A549 (cell line): ENCODE measurements around the gene PRKCZ. TPM values are rescaled to one million over a fixed set of nuclear protein-coding genes. Genes with fewer than 3 reads are reported as not detected.

Experiments
- ATAC-seq, 2 experiments: fragments of 200-7000 bp in 1 of 2; fragments of >200 bp in 1 of 2; cut with Nextera tagmentation in 1 of 2; cut with Tn5 transposase in 1 of 2; 3 replicates each; pipeline versions ENCODE4 v1.8.0 to v1.9.1; 2018 to 2020; ENCODE audit warnings: mild to moderate bottlenecking in 1 of 2, moderate library complexity in 1 of 2
- CTCF ChIA-PET: fragments of 300-600 bp; sonication (Branson Sonifier 250); formaldehyde crosslinking; extraction: SDS; loops from one replicate; lab custom pipeline; 2021; ENCODE audit warnings: antibody characterized with exemption, inconsistent platforms; lab: Yijun Ruan, JAX
- POLR2A ChIA-PET: fragments of 350-600 bp; formaldehyde crosslinking; extraction: SDS; loops from one replicate; lab custom pipeline; 2021; ENCODE audit warnings: antibody characterized with exemption, inconsistent platforms; lab: Yijun Ruan, JAX
- DNase-seq, 2 experiments: peaks; one replicate each; pipeline versions ENCODE4 v3.0.0 to v3.0.0-alpha.2; 2011 to 2016; ENCODE audit warnings: low read depth in 1 of 2, low spot score in 1 of 2
- FAIRE-seq: peaks from 2 replicates; lab custom pipeline; 2011; peaks lifted over from hg19 to GRCh38; lab: Jason Lieb, UNC
- H3K27ac ChIP-seq, 2 experiments: fragments of >200 bp; sonication (Bioruptor Twin); formaldehyde crosslinking; 3 replicates each; pipeline ENCODE4 v1.5.1; 2016 to 2017
- H3K4me1 ChIP-seq: fragments of >200 bp; sonication (Bioruptor Twin); formaldehyde crosslinking; 3 replicates; pipeline ENCODE4 v1.6.1; 2016
- H3K4me2 ChIP-seq: fragments of >200 bp; sonication (Bioruptor Twin); formaldehyde crosslinking; 3 replicates; pipeline ENCODE4 v1.6.1; 2016
- H3K4me3 ChIP-seq: fragments of >200 bp; sonication (Bioruptor Twin); formaldehyde crosslinking; 3 replicates; pipeline ENCODE4 v1.5.1; 2016
- H3K9me3 ChIP-seq: fragments of >200 bp; sonication (Bioruptor Twin); formaldehyde crosslinking; 3 replicates; pipeline ENCODE4 v1.6.1; 2016
- BHLHE40 ChIP-seq: IDR thresholded peaks from 2 replicates; pipeline ENCODE4 v1.6.1; 2012; ENCODE audit warnings: low read depth, low read length, inconsistent platforms
- CBX2 ChIP-seq: fragments of 200-600 bp; sonication (generic); IDR thresholded peaks from 2 replicates; pipeline ENCODE4 v1.6.1; 2016; ENCODE audit warnings: low read depth, mild to moderate bottlenecking, borderline replicate concordance
- EHF ChIP-seq: fragments of 250-450 bp; sonication (Bioruptor Pico); IDR thresholded peaks from 2 replicates; pipeline ENCODE4 v1.5.0; 2020; ENCODE audit warnings: mild to moderate bottlenecking
- FOSL2 ChIP-seq, 2 experiments: fragments of 450-650 bp in 1 of 2; fragments of >200 bp in 1 of 2; sonication (Bioruptor Twin) in 1 of 2; formaldehyde crosslinking; IDR thresholded peaks; 2 replicates each; pipeline versions ENCODE4 v1.5.0 to v1.6.1; 2016 to 2020; ENCODE audit warnings: mild to moderate bottlenecking in 1 of 2, moderate library complexity in 1 of 2
- HOXA7 ChIP-seq: fragments of 250-450 bp; sonication (Bioruptor Pico); IDR thresholded peaks from 2 replicates; pipeline ENCODE4 v1.5.0; 2020; ENCODE audit warnings: mild to moderate bottlenecking, moderate library complexity
- HOXB13 ChIP-seq: fragments of 250-450 bp; sonication (Bioruptor Pico); IDR thresholded peaks from 2 replicates; pipeline ENCODE4 v1.5.0; 2020; ENCODE audit warnings: low read depth, mild to moderate bottlenecking, moderate library complexity
- KDM5A ChIP-seq: fragments of 200-600 bp; sonication (generic); IDR thresholded peaks from 2 replicates; pipeline ENCODE4 v1.6.1; 2016; ENCODE audit warnings: antibody characterized with exemption, mild to moderate bottlenecking
- MAFK ChIP-seq: fragments of 450-650 bp; IDR thresholded peaks from 2 replicates; pipeline ENCODE4 v1.6.1; 2014; ENCODE audit not compliant: partially characterized antibody
- MAZ ChIP-seq: fragments of 150-350 bp; IDR thresholded peaks from 2 replicates; pipeline ENCODE4 v1.6.1; 2014; ENCODE audit warnings: antibody characterized with exemption, low read depth, low read length, borderline replicate concordance
- POLR2A ChIP-seq: IDR thresholded peaks from 2 replicates; pipeline ENCODE4 v1.6.1; 2012; ENCODE audit warnings: mild to moderate bottlenecking, low read length
- POLR2AphosphoS2 ChIP-seq: conservative IDR thresholded peaks from 2 replicates; pipeline ENCODE4 v1.6.1; 2012; ENCODE audit warnings: low read length, improper control_type of control experiment, inconsistent platforms
- RNF2 ChIP-seq: fragments of 200-600 bp; sonication (generic); IDR thresholded peaks from 2 replicates; pipeline ENCODE4 v1.6.1; 2016; ENCODE audit warnings: low read depth, mild to moderate bottlenecking, antibody characterized with exemption, moderate library complexity, borderline replicate concordance
- SMC3 ChIP-seq: fragments of >200 bp; sonication (Bioruptor Twin); formaldehyde crosslinking; IDR thresholded peaks from 3 replicates; pipeline ENCODE4 v1.6.1; 2018; ENCODE audit warnings: inconsistent platforms
- whole genome bisulfite sequencing: methylation state at CpG from one replicate; pipeline ENCODE4 v1.1.6; 2017; ENCODE audit errors: missing lambda C conversion rate; 5-methylcytosine and 5-hydroxymethylcytosine counted together
- polyA plus RNA-seq, 4 experiments: library from polyadenylated mRNA; depleted of rRNA in 3 of 4; stranded (reverse); fragments of >200 nt; fragmentation: RNase III in 1 of 4; extraction: RNeasy Plus Mini Kit Qiagen cat#74134 plus additional on column Dnase treatment in 1 of 4; gene quantifications; 2 replicates in 3 of 4; 3 replicates in 1 of 4; pipeline ENCODE4 v1.2.3, GENCODE V29; 2011 to 2017
- TF ChIP-seq, protein P1 (sequence below): fragments of 200-600 bp; sonication (generic); IDR thresholded peaks from 2 replicates; pipeline ENCODE4 v1.6.1; 2016; ENCODE audit warnings: antibody characterized with exemption, mild to moderate bottlenecking, moderate library complexity

Gene PRKCZ
- polyA plus RNA-seq, 2 of the 4 experiments (the other 2 are of a cell fraction): 9.5 to 9.8 TPM

DNA sequence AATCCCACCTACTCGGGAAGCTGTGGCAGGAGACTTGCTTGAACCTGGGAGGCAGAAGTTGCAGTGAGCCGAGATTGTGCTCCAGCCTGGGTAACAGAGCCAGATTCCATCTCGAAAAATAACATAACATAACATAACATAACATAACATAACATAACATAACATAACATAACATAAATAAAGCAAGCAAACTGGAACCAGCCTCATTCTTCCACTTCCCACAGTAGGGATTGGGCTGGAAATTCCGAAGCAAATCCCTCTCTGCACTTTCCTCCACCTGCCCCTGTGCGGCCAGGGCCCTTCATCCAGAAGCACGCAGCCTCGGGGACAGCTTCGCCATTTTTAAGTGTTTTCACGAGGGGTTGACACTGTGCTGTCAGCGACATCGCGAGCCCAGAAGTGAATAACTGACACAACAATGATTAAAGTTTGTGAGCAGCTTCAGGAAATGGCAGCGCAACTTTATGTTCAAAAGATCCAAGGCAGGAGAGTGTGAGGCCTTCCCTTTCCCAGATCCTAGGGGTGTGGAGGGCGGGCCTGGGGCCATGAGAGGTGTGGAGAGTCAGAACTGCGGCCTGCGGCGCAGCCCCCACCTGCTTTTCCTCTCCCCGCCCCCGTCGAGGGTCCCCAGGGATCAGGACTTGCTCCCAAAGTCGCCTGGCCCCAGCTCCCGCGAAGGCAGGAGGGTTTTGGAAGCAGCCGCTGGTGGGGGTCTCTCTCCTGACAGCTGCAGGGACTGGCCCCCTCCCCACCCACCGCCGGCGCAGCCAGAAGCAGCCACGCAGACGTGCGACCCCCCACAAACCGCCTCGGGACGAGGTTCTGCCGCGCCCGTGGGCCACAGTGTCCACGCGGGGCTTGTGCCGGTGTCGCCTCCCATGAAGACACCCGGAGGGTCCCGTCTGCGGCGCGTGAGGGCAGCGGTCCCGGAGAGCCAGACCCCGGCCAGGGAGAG, 31.7 kb upstream of the PRKCZ start:
- POLR2A ChIA-PET: no interaction called here
- 69% methylated on average over 19 of the region's 48 CpGs for WGBS
- H3K4me1 ChIP-seq: 0 out of 3 replicates have a peak, but pooled peaks cover 6% of the 10 kb centered on the region
- no peak for TF ChIP-seq HOXA7 (CRISPR knock-in tag)
- no peak for TF ChIP-seq RNF2
- no peaks in the 10 kb centered on the region for H3K9me3 ChIP-seq
- H3K4me3 ChIP-seq: no peak overlapping the region
- CTCF ChIA-PET: interaction anchor here (0.7 to 3.6 kb wide), 2 partner anchors 26 to 58 kb away, joined by 3 to 13 read pairs; no protein-coding TSS in a partner anchor
- H3K27ac ChIP-seq: no peak overlapping the region
- no peak for FAIRE-seq
- DNase-seq: no peak
- no peak overlapping the region for H3K4me2 ChIP-seq
- ATAC-seq: no peak

DNA sequence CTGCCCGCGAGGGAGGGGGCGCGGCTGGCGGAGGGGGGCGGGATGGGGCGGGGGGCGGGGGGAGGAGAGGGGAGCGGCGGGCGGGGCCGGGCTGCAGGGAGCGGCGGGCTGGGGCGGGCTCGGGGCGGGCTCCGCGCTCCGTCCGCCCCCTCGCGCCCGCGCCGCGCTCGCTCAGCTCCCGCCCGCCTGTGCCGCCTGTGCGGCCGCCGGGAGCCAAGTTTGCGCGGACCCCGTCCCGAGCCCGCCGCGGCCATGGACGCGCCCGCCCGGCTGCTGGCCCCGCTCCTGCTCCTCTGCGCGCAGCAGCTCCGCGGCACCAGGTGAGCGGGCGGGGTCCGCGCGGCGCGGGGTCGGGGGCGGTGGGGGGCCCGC, 31.1 kb upstream of the PRKCZ start, which contains the start of gene GABRD:
TSS of gene GABRD (plus strand) at position 174 of the 372 bp plus-strand sequence. CDS start at position 253, 79 bp downstream.
- 0 out of 6 replicates have a peak, but pooled peaks of 1 of the 2 experiments have one; percentile 15 for ATAC-seq
- DNase-seq: no peak
- H3K4me1 ChIP-seq: 0 out of 3 replicates have a peak, but pooled peaks cover 6% of the 10 kb centered on the region
- peak within 1 kb of the TSS; percentile 53 for H3K4me3 ChIP-seq
- FAIRE-seq: no peak
- WGBS: no CpG with 5 or more reads among the region's 60 CpGs
- peak within 1 kb of the TSS; percentile 91 for H3K4me2 ChIP-seq
- ChIA-PET POLR2A (no interaction called here), CTCF (interaction anchor here (0.5 to 3.6 kb wide), 2 partner anchors 25 to 26 kb away, joined by 3 to 13 read pairs; no protein-coding TSS in a partner anchor)
- peak within 1 kb of the TSS in 1 of 2 experiments; percentile 78; a peak in 3 of 6 replicates for H3K27ac ChIP-seq
- TF ChIP-seq MAFK (no peak), KDM5A (no peak), SMC3 (no peak), FOSL2 (IDR thresholded peaks at IDR 0.05) (no peak), FOSL2 (CRISPR knock-in tag; IDR thresholded peaks at IDR 0.05) (no peak), EHF (CRISPR knock-in tag) (no peak), POLR2A (no peak), MAZ (no peak), CBX2 (no peak)
- no peaks in the 10 kb centered on the region for H3K9me3 ChIP-seq

DNA sequence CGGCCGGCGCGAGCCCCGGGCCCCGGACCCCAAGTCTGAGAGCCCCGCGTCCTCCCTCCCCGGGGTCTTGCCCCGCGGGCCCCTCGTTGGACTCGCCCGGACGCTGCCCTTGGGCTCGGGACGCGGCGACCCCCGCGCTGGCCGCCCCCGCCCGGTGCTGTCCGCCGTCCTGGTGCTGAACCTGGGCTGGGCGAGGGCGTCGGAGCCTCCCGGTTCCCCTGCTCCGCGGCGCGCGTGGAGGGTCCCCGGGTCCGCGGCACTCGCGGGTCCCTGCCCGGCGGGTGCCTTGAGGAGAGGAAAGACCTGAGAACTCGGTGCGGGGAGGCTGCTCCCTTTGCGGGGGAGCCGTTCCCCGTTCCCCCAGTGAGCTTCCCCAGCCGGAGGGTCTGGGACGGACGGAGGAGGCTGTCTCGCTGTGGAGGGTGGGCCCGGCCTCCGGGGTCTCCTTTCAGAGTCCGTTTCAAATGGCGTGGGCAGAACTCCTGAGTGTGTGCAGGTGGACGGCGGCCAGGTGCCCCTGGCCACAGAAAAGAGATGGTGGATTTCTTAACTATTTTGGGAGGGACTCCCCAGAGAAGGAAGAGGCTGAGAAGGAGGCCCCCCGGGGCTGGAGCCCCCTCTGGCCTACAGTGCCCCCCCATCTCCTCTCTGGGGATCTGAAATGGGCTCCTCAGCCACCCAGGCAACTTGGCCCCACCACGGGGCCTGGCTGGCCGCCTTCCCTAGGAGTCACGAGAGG, 30.5 kb upstream of the PRKCZ start:
- Histone ChIP-seq H3K27ac (peak overlapping the region in 1 of 2 experiments; percentile 78; a peak in 3 of 6 replicates), H3K9me3 (no peaks in the 10 kb centered on the region)
- DNase-seq (no peak), ATAC-seq (no peak), FAIRE-seq (no peak)
- WGBS: no CpG with 5 or more reads among the region's 61 CpGs
- TF ChIP-seq HOXB13 (CRISPR knock-in tag) (no peak), EHF (CRISPR knock-in tag) (no peak), POLR2AphosphoS2 (no peak), RNF2 (no peak), BHLHE40 (no peak)
- TF ChIP-seq, protein P1, sequence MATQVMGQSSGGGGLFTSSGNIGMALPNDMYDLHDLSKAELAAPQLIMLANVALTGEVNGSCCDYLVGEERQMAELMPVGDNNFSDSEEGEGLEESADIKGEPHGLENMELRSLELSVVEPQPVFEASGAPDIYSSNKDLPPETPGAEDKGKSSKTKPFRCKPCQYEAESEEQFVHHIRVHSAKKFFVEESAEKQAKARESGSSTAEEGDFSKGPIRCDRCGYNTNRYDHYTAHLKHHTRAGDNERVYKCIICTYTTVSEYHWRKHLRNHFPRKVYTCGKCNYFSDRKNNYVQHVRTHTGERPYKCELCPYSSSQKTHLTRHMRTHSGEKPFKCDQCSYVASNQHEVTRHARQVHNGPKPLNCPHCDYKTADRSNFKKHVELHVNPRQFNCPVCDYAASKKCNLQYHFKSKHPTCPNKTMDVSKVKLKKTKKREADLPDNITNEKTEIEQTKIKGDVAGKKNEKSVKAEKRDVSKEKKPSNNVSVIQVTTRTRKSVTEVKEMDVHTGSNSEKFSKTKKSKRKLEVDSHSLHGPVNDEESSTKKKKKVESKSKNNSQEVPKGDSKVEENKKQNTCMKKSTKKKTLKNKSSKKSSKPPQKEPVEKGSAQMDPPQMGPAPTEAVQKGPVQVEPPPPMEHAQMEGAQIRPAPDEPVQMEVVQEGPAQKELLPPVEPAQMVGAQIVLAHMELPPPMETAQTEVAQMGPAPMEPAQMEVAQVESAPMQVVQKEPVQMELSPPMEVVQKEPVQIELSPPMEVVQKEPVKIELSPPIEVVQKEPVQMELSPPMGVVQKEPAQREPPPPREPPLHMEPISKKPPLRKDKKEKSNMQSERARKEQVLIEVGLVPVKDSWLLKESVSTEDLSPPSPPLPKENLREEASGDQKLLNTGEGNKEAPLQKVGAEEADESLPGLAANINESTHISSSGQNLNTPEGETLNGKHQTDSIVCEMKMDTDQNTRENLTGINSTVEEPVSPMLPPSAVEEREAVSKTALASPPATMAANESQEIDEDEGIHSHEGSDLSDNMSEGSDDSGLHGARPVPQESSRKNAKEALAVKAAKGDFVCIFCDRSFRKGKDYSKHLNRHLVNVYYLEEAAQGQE: peak; percentile 87
- TF ChIP-seq, all 56 proteins: peak for 1
- peak overlapping the region; percentile 53 for H3K4me3 ChIP-seq
- POLR2A ChIA-PET: no interaction called here
- peak overlapping the region; percentile 91 for H3K4me2 ChIP-seq
- H3K4me1 ChIP-seq: 0 out of 3 replicates have a peak, but pooled peaks cover 6% of the 10 kb centered on the region
- CTCF ChIA-PET: interaction anchor here (0.5 to 3.1 kb wide), 2 partner anchors 26 to 27 kb away, joined by 3 to 20 read pairs; no protein-coding TSS in a partner anchor
